Stimulated activated CD4-positive, alpha-beta T cell treated with anti-CD3 and anti-CD28 coated beads, Interleukin-15, amount 100 ng/mL, for 48 hours (primary cell): ENCODE measurements around the gene RICTOR.

Source experiments
- DNase-seq, 2 donors: peaks; one replicate each; pipeline ENCODE4 v3.0.0-alpha.2; 2020; ENCODE audit warnings: low read depth in 2 of 2

Gene RICTOR, protein sequence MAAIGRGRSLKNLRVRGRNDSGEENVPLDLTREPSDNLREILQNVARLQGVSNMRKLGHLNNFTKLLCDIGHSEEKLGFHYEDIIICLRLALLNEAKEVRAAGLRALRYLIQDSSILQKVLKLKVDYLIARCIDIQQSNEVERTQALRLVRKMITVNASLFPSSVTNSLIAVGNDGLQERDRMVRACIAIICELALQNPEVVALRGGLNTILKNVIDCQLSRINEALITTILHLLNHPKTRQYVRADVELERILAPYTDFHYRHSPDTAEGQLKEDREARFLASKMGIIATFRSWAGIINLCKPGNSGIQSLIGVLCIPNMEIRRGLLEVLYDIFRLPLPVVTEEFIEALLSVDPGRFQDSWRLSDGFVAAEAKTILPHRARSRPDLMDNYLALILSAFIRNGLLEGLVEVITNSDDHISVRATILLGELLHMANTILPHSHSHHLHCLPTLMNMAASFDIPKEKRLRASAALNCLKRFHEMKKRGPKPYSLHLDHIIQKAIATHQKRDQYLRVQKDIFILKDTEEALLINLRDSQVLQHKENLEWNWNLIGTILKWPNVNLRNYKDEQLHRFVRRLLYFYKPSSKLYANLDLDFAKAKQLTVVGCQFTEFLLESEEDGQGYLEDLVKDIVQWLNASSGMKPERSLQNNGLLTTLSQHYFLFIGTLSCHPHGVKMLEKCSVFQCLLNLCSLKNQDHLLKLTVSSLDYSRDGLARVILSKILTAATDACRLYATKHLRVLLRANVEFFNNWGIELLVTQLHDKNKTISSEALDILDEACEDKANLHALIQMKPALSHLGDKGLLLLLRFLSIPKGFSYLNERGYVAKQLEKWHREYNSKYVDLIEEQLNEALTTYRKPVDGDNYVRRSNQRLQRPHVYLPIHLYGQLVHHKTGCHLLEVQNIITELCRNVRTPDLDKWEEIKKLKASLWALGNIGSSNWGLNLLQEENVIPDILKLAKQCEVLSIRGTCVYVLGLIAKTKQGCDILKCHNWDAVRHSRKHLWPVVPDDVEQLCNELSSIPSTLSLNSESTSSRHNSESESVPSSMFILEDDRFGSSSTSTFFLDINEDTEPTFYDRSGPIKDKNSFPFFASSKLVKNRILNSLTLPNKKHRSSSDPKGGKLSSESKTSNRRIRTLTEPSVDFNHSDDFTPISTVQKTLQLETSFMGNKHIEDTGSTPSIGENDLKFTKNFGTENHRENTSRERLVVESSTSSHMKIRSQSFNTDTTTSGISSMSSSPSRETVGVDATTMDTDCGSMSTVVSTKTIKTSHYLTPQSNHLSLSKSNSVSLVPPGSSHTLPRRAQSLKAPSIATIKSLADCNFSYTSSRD (N-terminal part only)

DNA sequence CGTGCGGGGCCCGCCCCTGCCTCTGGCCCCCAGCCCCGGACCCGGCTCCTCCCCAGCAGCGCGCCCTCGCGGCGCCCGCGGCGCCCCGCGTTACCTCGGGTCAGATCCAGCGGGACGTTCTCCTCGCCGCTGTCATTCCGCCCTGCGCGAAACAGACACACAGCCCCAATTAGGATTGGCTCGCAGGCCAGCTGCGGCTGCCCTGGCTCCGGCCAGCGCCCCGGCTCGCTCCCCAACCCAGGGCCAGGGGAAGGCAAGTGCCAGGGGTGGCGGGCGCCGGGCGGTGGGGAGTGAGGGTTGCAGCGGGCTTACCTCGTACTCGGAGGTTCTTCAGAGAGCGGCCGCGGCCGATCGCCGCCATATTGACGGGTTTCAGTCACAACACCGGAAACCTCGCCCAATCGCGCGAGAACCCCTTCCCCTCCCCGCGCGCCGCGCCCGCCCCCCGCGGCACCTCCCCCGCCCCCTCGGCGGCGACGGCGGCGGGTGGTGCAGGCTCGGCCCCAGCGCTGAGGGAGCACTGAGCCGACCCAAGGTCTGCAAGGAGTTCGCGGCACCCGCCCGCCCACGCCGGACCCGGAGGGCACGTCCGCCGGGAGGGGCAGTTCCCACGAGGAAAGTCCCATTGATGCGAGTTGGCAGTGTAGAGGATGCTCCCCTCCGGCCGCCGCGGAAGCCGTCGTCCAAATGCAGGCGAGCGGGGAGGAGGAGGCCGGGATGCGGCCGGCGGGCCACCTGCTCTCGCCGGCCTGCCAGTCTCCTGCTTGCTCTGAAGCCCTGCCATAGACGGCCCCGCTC lies at the start of gene RICTOR:
TSS of gene RICTOR (minus strand) at position 383 of the 798 bp plus-strand sequence. CDS start at position 361, 22 bp downstream.
- DNase-seq, result peak; percentile 81 to 87

DNA sequence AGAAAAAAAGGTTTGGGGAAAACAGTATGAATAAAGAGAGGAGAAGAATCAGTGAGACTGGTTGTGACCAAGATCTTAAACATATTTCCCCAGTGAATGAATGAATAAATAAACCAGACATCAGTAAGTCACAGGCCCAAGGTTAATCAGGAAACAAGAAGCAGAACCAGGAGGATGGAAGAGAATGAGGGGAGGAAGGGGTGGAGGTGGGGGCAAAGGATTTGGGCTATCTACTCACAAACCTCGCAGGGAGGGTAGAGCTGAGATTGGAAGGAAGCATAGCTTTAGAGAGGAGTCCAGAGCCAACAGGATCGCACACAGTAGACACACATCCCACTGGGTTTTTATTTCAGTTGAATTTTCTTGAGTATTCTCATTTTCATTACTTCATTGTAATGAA lies 47.7 kb upstream of the RICTOR start:
- no peak for DNase-seq

DNA sequence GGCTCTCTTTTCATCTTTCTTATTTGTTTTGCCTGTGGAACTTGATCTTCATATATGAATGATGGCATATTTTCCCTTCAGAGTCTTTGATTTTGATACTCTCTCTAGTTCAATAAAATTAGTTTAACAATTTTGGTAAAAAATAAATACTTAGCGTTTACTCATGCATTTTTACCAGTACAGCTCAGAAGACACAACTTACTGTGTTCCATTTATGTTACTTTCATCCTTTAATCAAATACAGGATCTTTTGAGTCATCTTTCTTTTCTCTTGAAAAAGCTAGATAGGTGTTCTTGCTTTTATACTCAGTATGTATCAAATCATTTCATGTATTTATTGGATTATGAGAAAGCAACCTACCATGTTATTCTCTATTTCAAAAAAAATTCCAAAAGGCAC lies 47.1 kb upstream of the RICTOR start:
- DNase-seq, result no peak

DNA sequence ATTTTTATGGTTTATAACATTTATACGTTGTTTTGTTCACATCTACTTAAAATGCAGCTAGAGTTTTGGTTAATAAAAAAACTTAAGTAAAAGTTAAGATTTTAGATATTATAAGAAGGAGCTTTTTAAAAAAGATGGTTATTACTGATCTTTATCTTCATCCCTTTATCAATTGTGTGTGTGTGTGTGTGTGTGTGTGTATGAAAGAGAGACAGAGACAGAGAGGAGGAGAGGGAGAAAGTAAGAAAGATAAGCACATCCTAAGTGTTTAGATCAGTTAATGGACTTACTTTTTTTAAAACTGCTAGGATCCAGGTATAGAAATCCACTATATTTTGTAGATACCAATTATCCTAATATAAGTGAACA lies 45.8 kb upstream of the RICTOR start:
- no peak for DNase-seq

DNA sequence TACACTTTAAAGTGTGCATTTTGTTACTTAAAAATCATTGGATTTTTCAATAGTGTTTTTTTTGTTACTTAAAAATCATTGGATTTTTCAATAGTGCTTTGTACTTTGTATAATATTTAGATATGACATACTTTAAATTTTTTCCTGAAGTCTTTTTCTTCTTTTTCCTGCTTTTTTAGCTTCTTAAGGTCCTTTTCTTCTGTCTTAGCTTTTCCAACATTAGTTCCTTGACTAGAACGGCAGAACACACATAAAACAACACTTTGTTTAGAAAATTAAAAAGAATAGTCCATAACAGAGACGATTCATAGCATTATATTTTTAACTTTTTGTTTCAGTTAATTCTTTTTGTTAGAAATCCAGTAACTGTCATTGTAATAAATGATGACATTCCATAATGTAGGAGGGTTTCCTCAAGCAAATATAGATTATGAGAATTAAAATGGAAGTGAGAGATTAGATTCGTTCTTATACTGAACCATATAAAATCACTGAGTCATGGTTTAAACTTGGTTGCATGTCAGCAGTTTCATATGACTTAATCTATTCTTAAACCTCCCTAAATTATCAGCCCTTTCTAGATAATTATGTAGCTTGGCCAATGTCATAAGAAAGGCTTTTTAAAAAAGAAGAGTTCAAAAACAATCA lies 45.3 kb upstream of the RICTOR start:
- DNase-seq, result no peak

DNA sequence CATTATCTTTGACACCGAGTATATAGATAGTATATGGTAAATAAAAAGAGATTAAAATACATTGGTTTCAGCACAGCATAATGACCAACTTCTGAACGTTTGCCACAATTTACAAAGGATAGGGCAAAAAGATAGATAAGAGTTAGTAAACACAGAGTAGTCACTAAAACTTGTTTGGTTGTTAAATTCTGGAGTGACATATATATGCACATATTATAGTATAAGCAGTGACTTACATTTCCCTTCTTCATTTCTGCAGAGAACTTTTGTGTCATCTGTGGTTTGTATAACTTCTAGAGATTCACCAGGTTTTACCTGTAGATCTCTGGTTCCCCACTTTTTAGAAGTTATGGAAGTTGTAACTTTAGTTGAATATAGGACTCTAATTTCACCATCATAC lies 44.4 kb upstream of the RICTOR start:
- DNase-seq, result no peak

DNA sequence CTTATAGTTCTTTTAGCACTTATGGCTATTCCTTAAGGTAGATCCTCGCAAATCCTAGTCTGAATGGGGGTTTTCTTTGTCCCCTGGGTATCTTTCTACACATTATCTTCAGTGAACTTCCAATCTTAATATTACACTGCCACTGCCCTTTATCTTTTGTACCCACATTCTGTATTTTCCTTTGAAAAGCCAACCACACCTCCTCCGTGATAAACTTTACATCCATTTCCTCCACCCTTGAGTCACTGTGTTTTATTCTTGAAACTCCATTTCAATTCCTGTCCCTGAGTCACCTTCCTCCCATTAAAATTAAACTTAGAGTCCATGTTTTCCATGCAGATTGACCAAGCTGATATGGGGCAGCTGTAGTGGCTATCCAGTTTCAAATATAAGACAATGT lies 43.2 kb upstream of the RICTOR start:
- no peak for DNase-seq

DNA sequence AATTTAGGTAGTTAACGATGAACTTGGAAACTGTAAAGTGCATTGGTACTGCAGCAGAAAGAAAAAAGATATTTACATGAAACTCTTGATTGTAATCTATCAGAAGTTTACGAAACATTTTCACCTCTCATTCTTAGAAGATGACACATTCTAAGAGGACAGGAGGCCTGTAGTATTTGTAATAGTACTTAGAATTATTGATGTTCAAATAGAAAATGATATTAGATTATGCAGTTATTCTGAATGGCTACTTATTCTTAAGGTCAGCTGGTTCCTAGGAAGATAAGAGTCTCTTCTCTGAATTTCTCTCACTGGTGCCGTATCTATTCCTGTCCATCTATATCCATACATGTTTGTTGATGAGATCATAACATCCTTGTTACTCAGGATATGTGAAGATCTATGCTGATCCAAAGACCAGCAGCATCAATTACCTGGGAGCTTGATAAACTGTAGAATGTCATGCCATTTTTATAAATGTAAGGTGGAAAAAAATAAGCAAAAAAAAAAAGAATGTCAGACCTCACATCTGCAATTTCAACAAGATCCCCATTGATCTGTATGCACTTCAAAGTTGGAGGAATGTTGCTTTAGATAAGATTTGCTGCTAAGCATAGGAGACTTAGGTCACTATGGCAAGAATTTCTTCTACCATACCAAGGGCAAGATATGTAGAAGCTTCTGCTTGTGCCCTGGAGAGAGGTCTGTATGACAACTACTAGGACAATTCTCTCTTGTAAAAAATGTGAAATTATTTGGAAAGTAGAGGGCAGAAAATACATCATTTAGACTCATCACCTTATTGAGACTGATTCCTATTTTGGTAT lies 42.4 kb upstream of the RICTOR start:
- no peak for DNase-seq

DNA sequence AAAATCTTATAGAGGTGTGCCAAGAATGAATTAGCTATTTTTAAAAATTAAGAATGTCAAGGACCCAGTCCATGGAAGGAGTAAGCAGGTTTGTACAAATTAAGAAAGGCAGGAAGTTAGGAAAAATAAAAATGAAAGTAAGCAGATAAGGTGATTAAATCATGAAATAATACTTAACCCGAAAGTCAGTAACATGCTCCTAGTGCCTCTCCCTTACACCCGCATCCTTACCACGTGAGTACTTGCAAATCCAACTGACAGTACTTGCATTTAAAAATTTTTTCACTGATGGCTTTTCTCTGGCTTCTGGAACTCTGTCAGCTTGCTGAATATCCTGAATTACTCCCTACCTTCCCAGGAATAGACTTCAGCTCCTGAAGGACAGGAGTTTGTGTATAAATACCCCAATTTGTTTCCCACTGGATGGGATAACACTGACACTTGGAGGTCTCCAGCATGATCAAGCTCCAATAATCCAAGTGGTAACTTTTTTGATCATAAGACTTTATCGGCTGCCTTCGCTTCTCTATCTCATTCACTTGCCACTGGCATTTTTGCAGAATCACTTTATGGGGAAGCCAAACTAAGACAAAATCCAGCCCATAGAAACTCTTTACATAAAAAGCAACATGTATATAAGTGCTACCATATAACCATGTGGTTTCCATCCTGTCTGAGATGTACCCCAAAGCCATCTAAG lies 41.6 kb upstream of the RICTOR start:
- no peak for DNase-seq

DNA sequence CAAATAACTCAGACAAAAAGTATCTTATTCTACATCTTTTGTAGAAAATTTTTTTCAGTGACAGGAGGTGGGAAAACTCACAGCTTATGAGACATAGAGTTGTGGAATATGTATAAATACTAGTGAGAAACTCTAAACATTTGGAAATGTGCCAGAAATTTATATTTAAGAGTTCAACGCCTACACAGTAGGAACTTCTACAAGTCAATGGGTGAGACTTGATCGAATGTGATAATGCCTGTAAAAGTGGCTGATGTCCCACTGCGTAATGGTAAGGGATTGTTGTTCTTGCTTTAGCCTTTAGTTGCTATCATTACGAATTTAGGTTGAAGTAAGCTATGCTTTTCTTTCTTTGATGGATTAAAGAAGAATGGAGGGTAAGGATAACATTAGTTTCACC lies 40.0 kb upstream of the RICTOR start:
- DNase-seq, result no peak

DNA sequence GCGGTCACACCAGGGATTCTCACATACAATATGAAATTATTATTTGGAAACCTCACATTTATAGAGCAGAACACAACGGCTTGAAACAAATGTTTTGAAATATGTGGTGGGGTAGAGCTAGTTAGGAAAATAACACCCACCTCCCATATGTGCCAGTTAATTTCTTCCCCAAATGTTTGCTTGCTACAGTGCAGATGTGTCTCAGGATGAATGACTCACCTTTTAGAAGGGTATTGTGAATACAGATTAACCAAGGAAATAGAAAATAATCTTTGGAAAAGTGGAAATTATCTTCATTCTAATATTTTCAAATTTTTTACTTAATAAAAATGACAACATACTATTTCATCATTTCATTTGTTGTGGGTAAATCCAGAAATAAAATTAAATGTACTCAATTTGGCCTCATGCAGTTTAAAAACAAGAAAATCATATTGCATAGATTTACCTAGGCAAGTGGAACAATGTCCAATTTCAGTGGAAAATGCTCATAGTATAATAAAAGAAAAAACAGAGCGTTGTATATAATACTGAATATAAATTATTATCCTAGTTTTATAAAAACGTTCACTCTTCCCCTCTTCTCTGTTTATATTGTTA lies 39.3 kb upstream of the RICTOR start:
- DNase-seq, result no peak

DNA sequence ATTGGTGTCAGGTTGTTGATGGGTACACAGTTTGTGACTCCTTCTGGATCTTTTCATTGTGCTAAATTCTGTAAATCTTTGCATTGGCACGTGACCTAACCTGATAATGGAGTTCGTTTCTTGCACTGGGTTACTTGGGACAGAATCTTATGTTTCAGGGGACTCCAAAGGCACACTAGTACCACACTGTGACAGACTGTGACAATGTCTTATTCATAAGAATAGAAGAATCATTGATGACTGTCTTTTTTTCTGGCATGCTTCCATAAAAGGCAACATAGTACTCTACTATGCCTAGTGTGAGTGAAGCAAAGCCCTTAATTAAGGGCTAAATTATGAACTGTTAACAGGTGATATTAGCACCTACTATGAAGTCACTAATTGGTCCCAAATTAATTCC lies 35.4 kb upstream of the RICTOR start:
- DNase-seq, result no peak

DNA sequence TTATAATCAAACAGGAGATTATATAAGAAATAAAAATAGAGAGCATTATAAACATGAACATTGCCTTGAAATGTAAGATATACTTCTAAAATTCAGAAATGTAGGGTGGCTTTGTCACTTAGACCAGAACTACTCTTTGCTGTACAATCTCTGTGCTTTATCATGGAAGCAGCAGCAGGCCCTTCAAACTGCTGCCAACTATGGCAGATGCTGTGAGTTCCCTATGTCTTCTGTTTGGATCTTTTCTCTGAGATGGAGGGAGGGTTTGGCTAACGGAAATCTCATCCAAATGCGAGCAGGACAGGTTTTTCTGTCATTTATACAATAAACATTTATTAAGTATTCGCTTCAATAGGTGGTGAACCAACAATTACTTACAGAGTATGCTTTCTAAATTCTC lies 34.8 kb upstream of the RICTOR start:
- no peak for DNase-seq

DNA sequence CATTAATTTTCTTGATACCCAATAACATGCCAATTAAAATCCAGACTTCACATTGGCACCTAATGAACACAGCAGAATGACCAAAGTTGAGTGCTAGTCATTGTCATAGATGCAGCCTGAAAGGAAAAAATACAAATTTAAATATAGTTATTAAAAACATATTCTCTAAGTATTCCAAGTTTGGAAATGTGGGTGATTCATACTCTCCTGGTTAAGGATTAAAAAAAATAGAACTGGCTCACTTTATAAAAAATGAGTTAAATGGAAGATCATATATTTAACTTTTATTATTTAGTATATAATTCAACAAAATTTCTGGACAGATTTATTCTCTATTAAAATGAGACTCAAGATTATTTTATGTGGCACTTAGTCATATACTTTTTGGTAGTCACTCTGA lies 33.2 kb upstream of the RICTOR start:
- DNase-seq, result no peak

DNA sequence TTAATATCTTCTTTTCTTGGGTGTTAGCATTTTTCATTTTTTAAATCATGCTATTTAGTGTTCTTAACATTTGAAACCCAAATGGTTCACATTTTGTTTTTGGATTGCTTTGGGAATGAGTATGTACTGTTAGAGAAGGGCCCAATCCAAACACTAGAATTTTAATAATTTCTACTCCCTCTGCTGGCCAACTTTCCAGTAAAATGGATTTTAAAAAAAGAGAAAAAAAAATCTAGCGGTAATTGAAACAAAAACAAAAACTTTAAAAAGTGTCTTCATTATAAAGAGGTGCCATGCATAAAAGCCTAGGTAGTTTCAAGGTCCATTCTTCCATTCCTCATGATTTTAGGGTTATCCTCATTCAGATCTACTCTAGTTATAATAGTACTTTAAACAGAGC lies 32.1 kb upstream of the RICTOR start:
- DNase-seq, result no peak

DNA sequence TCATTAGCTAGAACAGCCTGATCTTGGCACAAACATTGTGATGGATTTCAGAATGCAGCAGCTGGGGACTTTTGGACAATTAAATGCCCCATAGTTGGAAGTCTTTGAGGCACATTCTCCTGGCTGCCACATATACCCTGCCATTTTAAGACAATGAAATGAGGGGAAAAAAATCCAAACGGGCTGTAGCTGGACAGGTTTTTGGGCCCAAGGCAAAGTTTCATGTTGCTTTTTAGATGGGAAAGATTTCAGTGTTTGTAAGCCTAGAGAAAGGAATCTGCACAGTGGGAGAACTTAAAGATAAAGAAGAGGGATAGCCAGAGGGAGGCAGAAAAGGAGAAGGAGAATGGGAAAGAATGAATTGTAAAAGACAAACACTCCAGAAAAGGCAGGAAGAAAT lies 30.0 kb upstream of the RICTOR start:
- DNase-seq, result no peak

DNA sequence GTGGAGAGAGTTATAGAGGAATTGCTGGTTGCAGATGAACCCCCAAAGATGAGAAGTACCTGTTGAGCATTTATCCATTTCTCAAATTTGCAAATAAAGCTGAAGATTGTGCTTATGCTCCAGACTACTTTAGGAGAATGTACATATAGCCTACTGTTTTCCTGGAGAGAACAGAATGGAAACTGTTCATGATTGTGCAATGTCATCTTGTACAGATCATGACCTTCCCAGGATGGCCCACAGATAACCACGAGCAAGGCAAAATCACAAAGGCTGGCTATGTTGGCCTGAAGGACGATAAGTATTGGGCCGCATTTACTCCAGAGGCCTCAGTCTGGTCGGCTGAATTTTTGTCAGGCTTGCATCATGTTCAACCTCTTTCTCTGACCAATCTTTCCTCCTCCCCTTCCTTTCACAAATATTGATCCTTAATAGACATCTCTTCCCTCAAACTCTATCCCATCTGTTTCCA lies 28.5 kb upstream of the RICTOR start:
- no peak for DNase-seq

DNA sequence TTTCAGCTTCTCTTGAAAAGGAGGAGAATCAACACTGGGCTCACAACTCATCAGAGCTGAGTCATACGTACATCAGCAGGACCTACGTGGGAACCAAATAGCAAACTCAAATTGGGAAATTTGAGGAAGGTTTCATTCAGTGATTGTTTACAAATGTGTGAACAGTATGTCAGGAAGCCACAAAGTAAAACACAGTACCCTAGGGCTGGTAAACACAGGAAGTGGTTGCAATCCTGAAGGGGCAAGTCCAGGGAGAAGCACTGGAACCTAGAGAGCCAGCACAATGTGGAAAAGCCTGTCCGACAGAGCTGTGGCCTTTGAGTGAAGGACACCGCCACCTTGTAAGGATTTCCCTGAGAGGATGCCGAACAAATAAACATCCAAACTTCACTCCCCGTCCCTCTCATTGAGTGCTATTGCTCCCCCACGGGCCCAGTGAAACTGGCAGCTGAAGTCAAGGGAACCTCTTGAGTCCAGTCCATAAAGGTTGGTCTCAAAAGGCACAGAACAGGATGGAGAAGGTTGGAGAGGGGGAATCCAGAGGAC lies 26.7 kb upstream of the RICTOR start:
- no peak for DNase-seq
